Activated CD8-positive, alpha-beta memory T cell treated with anti-CD3 and anti-CD28 coated beads, Interleukin-2, amount 50 U/mL, for 24 hours (primary cell): Measurements from ENCODE around the gene NOL3.

Experiments
- DNase-seq: peaks from one replicate; pipeline ENCODE4 v3.0.0-alpha.2; 2020; ENCODE audit errors: extremely low read depth

The NOL3 gene

GRCh38 chr16:67155295-67156142, 14.8 kb upstream of the NOL3 start:
- DNase-seq = no peak

- DNase-seq = no peak
Observed at GRCh38 chr16:67156143-67156844, 14.0 kb upstream of the NOL3 start.

- no peak for DNase-seq
Observed at GRCh38 chr16:67157106-67157748, 13.1 kb upstream of the NOL3 start.

- no peak for DNase-seq
Observed at GRCh38 chr16:67157892-67158635, 12.3 kb upstream of the NOL3 start.

GRCh38 chr16:67158637-67159600, 11.4 kb upstream of the NOL3 start:
- no peak for DNase-seq

- DNase-seq = no peak
Observed at GRCh38 chr16:67161595-67162058, 8.7 kb upstream of the NOL3 start.

- no peak for DNase-seq
Observed at GRCh38 chr16:67162506-67163163, 7.7 kb upstream of the NOL3 start.

- no peak for DNase-seq
Observed at GRCh38 chr16:67163164-67163998, 7.0 kb upstream of the NOL3 start.

- no peak for DNase-seq
Observed at GRCh38 chr16:67163999-67164558, 6.3 kb upstream of the NOL3 start.

- DNase-seq = no peak
Observed at GRCh38 chr16:67164599-67165061, 5.7 kb upstream of the NOL3 start, which contains the start of gene HSF4. HSF4 (plus strand) TSS chr16:67164745; CDS start chr16:67164812, 67 bp downstream.

- no peak for DNase-seq
Observed at GRCh38 chr16:67165121-67166078, 4.9 kb upstream of the NOL3 start.

GRCh38 chr16:67166110-67166547, 4.2 kb upstream of the NOL3 start:
- no peak for DNase-seq

GRCh38 chr16:67166598-67167168, 3.7 kb upstream of the NOL3 start:
- DNase-seq = no peak

GRCh38 chr16:67167588-67167987, 2.8 kb upstream of the NOL3 start:
- DNase-seq = no peak

- no peak for DNase-seq
Observed at GRCh38 chr16:67169011-67169451, 1.3 kb upstream of the NOL3 start.

- no peak for DNase-seq
Observed at GRCh38 chr16:67169642-67170167, 633 bp upstream of the NOL3 start.
